Measurements from ENCODE around the gene ZNF493.

- TF ChIP-seq CTCF (IDR thresholded peaks at IDR 0.05; ENCODE audit: extremely low read depth in 1 of 2, insufficient read depth in 1 of 2, low read depth in 1 of 2, low read length in 2 of 2) (no peak), POLR2A (IDR thresholded peaks at IDR 0.05; ENCODE audit: low read depth, low read length) (no peak)
Measured at GRCh38 chr19:21463449-21464105, 66.6 kb downstream of the ZNF493 start.

Data from endothelial cell of umbilical vein (primary cell).